Body of pancreas (tissue), 4 donors: ENCODE measurements around the gene FAM124A.

Experiments
- CTCF ChIP-seq, 7 experiments: fragments of 450-650 bp in 4 of 7; fragments of 200-600 bp in 3 of 7; sonication (generic) in 3 of 7; IDR thresholded peaks; one replicate each; pipeline ENCODE4 v1.5.1; 2016 to 2019; ENCODE audit warnings: antibody characterized with exemption in 7 of 7
- POLR2A ChIP-seq, 3 donors: fragments of 450-650 bp; IDR thresholded peaks; one replicate each; pipeline ENCODE4 v1.6.1; 2016; ENCODE audit warnings: antibody characterized with exemption in 3 of 3, mild to moderate bottlenecking in 2 of 3

- TF ChIP-seq CTCF (IDR thresholded peaks at IDR 0.05) (no peak), POLR2A (IDR thresholded peaks at IDR 0.05) (no peak)
Observed at GRCh38 chr13:51276636-51277035, 54.4 kb downstream of the FAM124A start.
